GM04503 (cell line): Measurements from ENCODE around the gene TBC1D22A.
A peak's percentile ranks its signal among the peaks of the same experiment; 100 is the strongest.

Experiments
- DNase-seq: peaks from one replicate; pipeline ENCODE4 v3.0.0-alpha.2; 2012; ENCODE audit warnings: low read depth

The TBC1D22A gene

DNA sequence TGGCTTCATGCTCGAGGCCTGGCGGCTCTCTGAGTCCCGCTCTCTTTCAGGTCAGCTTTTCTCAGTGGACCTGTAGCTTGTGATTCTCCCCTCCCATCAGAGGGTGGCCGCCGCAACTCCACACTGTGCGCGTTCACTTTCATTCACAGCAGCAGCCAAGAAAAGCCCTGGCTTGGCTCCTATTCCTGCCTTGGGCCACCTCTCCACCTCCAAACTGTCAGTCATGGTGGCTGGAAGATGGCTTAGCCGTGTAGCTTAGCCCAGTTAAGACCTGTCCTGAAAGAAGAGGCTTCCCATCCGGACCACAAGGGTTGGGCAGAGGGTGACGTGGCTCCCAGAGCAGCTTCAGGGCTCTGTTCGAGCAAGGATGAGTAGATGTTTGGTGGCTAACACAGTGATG lies 125.5 kb downstream of the TBC1D22A start:
- no peak for DNase-seq

DNA sequence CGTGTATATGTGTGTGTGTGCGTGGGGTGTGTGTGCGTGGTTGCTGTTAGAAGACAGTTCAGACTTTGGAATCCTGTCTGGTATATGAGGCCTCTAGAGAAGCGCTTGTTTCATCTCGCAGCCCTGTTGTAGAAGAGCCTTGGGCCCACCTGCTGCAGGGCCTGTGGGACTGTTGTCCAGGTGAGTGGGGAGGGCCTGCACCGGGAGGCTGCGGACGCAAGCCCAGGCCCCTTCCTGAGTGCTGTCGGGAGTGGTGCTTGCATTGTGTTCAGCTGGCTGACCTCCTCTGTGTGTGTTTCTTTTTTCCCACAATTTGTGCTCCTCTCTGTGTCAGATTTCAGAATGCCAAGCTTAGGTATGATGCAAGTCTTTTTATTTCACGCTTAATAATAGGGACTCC lies 128.4 kb downstream of the TBC1D22A start:
- no peak for DNase-seq

GRCh38 chr22:46891382-46891951 lies 129.0 kb downstream of the TBC1D22A start:
- no peak for DNase-seq

- no peak for DNase-seq
Observed at GRCh38 chr22:46892866-46893265, 130.4 kb downstream of the TBC1D22A start.

GRCh38 chr22:46893281-46894020 lies 131.0 kb downstream of the TBC1D22A start:
- DNase-seq, result no peak

GRCh38 chr22:46894081-46894671 lies 131.7 kb downstream of the TBC1D22A start:
- peak; percentile 85 for DNase-seq

- no peak for DNase-seq
Observed at GRCh38 chr22:46894851-46895640, 132.6 kb downstream of the TBC1D22A start.

GRCh38 chr22:46895753-46896152 lies 133.3 kb downstream of the TBC1D22A start:
- no peak for DNase-seq

- DNase-seq, result no peak
Observed at GRCh38 chr22:46896166-46896565, 133.7 kb downstream of the TBC1D22A start.

DNA sequence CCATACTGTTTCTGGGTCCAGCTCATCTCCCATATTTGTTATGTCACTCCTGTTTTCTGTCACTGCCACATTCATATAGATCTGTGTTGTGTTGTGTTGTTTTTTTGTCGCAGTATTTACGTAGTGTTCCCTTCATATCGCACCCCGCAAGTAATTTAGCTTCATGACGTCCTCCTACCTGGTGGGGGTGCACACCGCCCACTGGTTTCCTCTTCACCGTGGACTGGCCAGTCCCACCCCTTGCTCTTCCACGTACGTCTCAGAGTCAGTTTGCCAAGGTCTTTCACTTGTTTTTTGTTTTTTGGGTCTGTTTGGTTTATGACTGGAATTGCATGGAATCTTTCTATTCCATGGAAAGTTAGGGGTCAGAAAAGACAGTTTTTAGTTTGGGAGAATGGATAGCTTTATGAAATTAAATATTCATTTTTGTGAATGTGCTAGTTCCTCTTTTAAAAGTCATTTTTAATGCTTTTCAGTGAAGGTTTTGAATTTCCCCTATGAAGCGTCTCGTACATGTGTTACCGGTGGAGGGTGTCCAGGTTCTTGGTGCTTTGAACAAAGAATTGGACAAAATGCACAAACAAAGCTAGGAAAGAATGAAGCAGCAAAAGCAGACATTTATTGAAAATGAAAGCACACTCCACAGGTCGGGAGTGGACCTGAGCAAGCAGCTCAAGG lies 134.3 kb downstream of the TBC1D22A start:
- DNase-seq, result no peak

DNA sequence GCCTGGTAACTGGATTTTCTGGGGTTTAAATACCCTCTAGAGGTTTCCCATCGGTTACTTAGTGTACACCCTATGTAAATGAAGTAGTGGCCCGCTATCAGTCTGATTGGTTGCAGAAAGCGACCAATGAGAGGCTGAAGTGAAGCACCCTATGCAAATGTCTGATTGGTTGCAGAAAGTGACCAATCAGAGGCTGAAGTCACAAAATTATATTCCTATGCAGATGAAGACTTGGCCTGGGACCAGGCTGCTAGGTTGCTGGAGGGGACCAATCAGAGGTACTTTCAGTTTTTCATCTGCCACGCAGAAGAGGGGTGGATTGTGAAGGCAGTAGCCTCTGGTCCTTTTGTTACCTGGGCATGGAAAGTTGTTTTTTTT lies 134.8 kb downstream of the TBC1D22A start:
- DNase-seq, result no peak

GRCh38 chr22:46900549-46900948 lies 138.1 kb downstream of the TBC1D22A start:
- DNase-seq, result no peak

DNA sequence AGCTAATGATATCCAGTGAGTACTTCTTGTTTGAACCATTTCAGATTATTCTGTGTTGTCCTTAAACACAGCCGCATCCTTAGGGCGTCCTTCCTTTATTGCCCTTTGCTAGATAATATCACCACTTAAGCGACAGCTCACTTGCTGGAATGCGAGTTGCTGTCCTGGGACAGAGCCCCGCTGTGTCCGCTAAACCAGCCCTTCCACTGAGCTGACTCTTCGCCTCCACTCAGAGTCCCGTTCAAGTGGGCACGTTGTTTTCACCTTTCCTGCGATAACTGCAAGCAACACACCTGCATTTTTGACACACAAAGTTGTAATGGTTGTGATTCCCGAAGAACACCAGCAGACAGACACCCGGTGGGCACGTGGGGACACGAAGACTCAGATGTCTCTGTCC lies 140.0 kb downstream of the TBC1D22A start:
- DNase-seq, result no peak

GRCh38 chr22:46902998-46903916 lies 140.8 kb downstream of the TBC1D22A start:
- DNase-seq, result no peak

- no peak for DNase-seq
Observed at GRCh38 chr22:46905415-46905814, 143.0 kb downstream of the TBC1D22A start.

DNA sequence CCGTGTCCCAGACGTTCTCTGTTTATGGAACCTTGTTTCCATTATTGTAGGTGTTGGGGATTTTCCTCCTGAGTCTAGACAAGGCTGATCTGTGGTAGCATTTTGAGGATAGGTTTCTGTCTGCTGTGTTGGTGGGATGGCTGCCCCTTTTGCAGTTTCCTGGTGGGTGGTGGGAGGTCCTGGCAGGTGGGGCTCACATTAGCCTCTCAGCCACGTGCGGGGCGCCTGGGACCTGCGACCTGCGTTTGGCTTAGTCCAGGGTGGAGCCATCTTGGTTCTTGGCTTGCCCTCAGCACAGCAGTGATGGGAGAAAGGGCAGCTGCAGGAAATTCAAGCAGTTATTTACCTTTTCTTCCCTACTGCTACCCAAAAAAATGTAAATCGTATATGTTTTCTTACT lies 143.4 kb downstream of the TBC1D22A start:
- DNase-seq, result no peak

DNA sequence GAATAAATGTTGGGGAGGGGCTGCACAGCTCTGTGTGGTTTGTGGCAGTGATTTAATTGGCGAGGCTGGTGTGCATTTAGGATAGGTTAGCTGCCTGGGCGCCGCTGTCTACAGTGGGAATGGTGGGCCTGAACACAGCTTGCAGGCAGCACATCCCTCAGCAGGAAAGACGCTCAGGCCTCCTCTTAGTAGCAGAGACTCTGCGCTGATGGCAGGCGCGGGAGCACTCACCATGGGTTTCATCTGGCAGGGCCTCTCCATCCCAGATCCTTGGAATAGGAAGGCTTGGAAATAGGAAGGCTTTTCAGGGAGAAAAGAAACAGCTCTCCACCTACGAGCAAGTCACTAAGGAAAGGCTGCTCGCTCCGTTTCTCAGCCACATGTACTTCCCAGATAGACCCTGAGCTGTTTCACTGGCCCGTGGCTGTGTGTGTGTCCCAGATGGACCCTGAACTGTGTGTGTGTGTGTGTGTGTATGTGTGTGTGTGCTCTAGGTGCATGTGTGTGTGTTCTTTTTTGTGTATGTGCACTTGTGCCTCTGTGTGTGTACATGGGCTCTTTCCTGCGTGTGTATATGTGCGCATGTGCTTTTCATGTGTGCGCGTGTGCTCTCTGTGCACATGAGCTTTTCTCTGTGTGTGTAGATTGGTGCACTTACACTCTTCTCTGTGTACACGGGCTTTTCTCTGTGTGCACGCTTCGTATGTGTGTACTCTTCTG lies 144.0 kb downstream of the TBC1D22A start:
- DNase-seq, result no peak

DNA sequence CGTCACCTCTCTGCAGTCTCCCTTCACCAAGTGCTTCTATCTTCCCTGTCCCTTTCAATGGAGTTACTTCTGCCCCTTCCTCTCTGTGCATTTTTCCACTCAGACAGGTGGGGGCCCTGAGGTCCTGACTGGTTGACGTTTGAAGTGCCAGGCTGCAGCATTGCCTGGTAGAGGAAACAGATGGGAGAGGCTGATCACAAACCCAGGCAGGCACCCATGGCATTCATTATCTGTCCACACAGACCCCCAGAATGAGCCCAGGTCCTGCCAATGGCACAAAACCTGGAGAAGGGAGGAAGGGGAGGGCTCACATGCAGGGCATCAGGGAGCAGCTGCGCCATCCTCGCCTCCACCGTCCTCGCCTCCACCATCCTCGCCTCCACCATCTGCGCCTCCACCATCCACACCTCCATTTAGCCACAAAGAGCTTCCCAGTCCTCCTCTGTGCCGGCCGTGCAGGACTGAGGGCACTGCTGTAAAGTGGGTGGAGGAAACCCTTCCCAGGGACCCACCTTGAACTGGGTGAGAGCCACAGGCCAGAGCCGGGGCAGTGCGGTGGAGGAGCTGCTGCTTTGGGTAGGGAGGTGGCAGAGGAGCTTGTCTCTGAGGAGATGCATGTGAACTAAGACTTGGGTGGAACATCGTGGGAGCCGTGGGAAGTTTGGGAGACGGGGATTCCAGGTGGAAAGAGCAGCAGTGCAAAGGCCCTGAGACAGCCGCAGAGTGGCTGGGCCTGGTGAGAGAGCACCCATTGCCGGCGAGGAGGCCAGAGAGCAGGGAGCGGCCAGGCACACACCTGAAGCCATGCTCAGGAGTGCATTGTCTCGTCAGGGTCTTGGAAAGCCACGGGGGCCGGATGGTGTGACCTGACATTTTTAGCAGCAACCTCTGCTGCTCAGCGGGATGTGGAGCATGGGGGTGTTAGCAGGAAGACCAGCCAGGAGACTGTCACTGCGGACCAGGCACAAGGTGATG lies 145.1 kb downstream of the TBC1D22A start:
- DNase-seq, result no peak

DNA sequence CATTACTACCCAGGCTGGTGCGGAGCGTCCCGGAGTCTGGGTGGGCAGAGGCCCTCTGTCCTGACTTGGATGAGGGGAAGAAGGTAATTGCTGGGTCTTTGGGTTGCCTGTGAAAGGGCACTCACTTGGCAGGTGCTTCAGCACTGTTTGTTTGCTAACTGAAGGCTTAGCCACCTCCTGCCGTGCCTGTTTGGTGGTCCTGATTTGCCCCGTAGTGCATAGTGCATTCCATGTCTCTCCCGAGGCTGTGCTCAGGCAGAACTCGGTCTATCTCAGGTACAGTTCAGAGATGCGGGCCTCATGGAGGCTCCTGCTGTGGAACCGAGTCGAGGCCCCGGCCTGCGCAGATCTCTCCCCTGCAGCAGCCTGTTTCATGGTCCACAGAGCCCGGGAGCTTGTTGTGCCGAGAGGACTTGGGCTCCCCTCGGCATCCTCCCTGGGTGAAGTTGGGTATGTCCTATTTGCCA lies 146.2 kb downstream of the TBC1D22A start:
- DNase-seq, result no peak
